H9 (cell line): Measurements from ENCODE around the gene CBX1. TPM values are rescaled to one million over a fixed set of nuclear protein-coding genes. Genes with fewer than 3 reads are reported as not detected.

Experiments
- DNase-seq: peaks from one replicate; pipeline ENCODE4 v3.0.0-alpha.2; 2017
- H2AFZ ChIP-seq: one replicate; pipeline ENCODE4 v1.6.1; 2013; ENCODE audit warnings: mild to moderate bottlenecking, low read length, control low read depth, moderate library complexity
- H2AK5ac ChIP-seq: 2 replicates; pipeline ENCODE4 v1.6.1; 2013; ENCODE audit warnings: low read length, control low read depth, mixed read lengths; ENCODE audit not compliant: insufficient read length
- H2BK120ac ChIP-seq: one replicate; pipeline ENCODE4 v1.6.1; 2013; ENCODE audit warnings: low read depth, mild to moderate bottlenecking, low read length, control low read depth, inconsistent platforms; ENCODE audit not compliant: poor library complexity, severe bottlenecking
- H2BK12ac ChIP-seq: 2 replicates; pipeline ENCODE4 v1.6.1; 2013; ENCODE audit warnings: low read length, control low read depth, mixed read lengths, low read depth; ENCODE audit not compliant: insufficient read length
- H2BK15ac ChIP-seq: 2 replicates; pipeline ENCODE4 v1.6.1; 2013; ENCODE audit warnings: low read depth, low read length, control low read depth
- H2BK20ac ChIP-seq: one replicate; pipeline ENCODE4 v1.6.1; 2013; ENCODE audit warnings: low read depth, mild to moderate bottlenecking, low read length, control low read depth, inconsistent platforms; ENCODE audit not compliant: poor library complexity, severe bottlenecking
- H2BK5ac ChIP-seq: 2 replicates; pipeline ENCODE4 v1.6.1; 2013; ENCODE audit warnings: low read length, control low read depth, mixed read lengths; ENCODE audit not compliant: insufficient read length
- H3K14ac ChIP-seq: 2 replicates; pipeline ENCODE4 v1.6.1; 2013; ENCODE audit warnings: low read length, control low read depth; ENCODE audit not compliant: insufficient read depth
- H3K18ac ChIP-seq: 2 replicates; pipeline ENCODE4 v1.6.1; 2013; ENCODE audit warnings: low read depth, mild to moderate bottlenecking, mixed read lengths, low read length, control low read depth; ENCODE audit not compliant: insufficient read length
- H3K23ac ChIP-seq: 2 replicates; pipeline ENCODE4 v1.6.1; 2013; ENCODE audit warnings: low read length, control low read depth, mixed read lengths, low read depth; ENCODE audit not compliant: insufficient read length
- H3K23me2 ChIP-seq: 2 replicates; pipeline ENCODE4 v1.6.1; 2013; ENCODE audit warnings: low read depth, mild to moderate bottlenecking, mixed read lengths, low read length, control low read depth; ENCODE audit not compliant: insufficient read length, poor library complexity, severe bottlenecking
- H3K27ac ChIP-seq: 2 replicates; pipeline ENCODE4 v1.5.1; 2013; ENCODE audit warnings: low read length, control low read depth, mixed read lengths, low read depth; ENCODE audit not compliant: insufficient read length
- H3K27me3 ChIP-seq: 2 replicates; pipeline ENCODE4 v1.6.1; 2013; ENCODE audit warnings: low read length, control low read depth, inconsistent platforms; ENCODE audit not compliant: insufficient read depth
- H3K4ac ChIP-seq: 2 replicates; pipeline ENCODE4 v1.6.1; 2013; ENCODE audit warnings: low read depth, mild to moderate bottlenecking, control low read depth, inconsistent platforms, low read length, moderate library complexity
- H3K4me1 ChIP-seq: 2 replicates; pipeline ENCODE4 v1.6.1; 2013; ENCODE audit warnings: low read length, control low read depth, inconsistent platforms; ENCODE audit not compliant: insufficient read depth
- H3K4me2 ChIP-seq: 2 replicates; pipeline ENCODE4 v1.6.1; 2013; ENCODE audit warnings: low read length, control low read depth, mixed read lengths; ENCODE audit not compliant: insufficient read length, insufficient read depth
- H3K56ac ChIP-seq: 2 replicates; pipeline ENCODE4 v1.6.1; 2013; ENCODE audit warnings: low read depth, mild to moderate bottlenecking, mixed read lengths, low read length, control low read depth; ENCODE audit not compliant: insufficient read length
- H3K79me1 ChIP-seq: 2 replicates; pipeline ENCODE4 v1.6.1; 2013; ENCODE audit warnings: low read depth, mild to moderate bottlenecking, moderate library complexity, low read length, control low read depth, inconsistent platforms; ENCODE audit not compliant: insufficient read depth, poor library complexity, severe bottlenecking
- H3K79me2 ChIP-seq: 2 replicates; pipeline ENCODE4 v1.6.1; 2013; ENCODE audit warnings: low read length, control low read depth, inconsistent platforms; ENCODE audit not compliant: insufficient read depth
- H3K9ac ChIP-seq: 2 replicates; pipeline ENCODE4 v1.6.1; 2013; ENCODE audit warnings: low read length, control low read depth, mixed read lengths; ENCODE audit not compliant: insufficient read length; ENCODE audit errors: extremely low read depth
- H3K9me3 ChIP-seq: one replicate; pipeline ENCODE4 v1.6.1; 2013; ENCODE audit warnings: low read depth, low read length, inconsistent platforms; ENCODE audit not compliant: control insufficient read depth
- H3T11ph ChIP-seq: one replicate; pipeline ENCODE4 v1.6.1; 2013; ENCODE audit warnings: mild to moderate bottlenecking, low read length, control low read depth, inconsistent platforms
- H4K20me1 ChIP-seq: one replicate; pipeline ENCODE4 v1.6.1; 2013; ENCODE audit not compliant: control insufficient read depth, insufficient read length, insufficient read depth
- H4K5ac ChIP-seq: 2 replicates; pipeline ENCODE4 v1.6.1; 2013; ENCODE audit warnings: low read depth, mild to moderate bottlenecking, mixed read lengths, low read length, control low read depth; ENCODE audit not compliant: insufficient read length
- H4K8ac ChIP-seq: replicated peaks from 2 replicates; pipeline ENCODE4 v1.6.1; 2013; ENCODE audit warnings: low read length, control low read depth, mixed read lengths, low read depth; ENCODE audit not compliant: insufficient read length
- H4K91ac ChIP-seq: 2 replicates; pipeline ENCODE4 v1.6.1; 2013; ENCODE audit warnings: low read depth, mild to moderate bottlenecking, moderate library complexity, mixed read lengths, low read length, control low read depth; ENCODE audit not compliant: insufficient read length
- H3K27ac Mint-ChIP-seq, 3 experiments: 2 replicates in 2 of 3; 3 replicates in 1 of 3; pipeline ENCODE4 v1.8.0; 2020 to 2021; ENCODE audit warnings: mixed read lengths in 3 of 3, mild to moderate bottlenecking in 1 of 3, moderate library complexity in 1 of 3
- H3K27me3 Mint-ChIP-seq: 2 replicates; pipeline ENCODE4 v1.8.0; 2021; ENCODE audit warnings: low read depth, mild to moderate bottlenecking, moderate library complexity, mixed read lengths
- H3K36me3 Mint-ChIP-seq, 3 experiments: 2 replicates in 2 of 3; 3 replicates in 1 of 3; pipeline ENCODE4 v1.8.0; 2020 to 2021; ENCODE audit warnings: low read depth in 3 of 3, mixed read lengths in 3 of 3; ENCODE audit not compliant: insufficient read depth in 1 of 3
- H3K4me1 Mint-ChIP-seq, 2 experiments: 2 replicates each; pipeline ENCODE4 v1.8.0; 2020; ENCODE audit warnings: mixed read lengths in 2 of 2
- H3K4me3 Mint-ChIP-seq, 2 experiments: 2 replicates in 1 of 2; 3 replicates in 1 of 2; pipeline ENCODE4 v1.8.0; 2020 to 2021; ENCODE audit warnings: mild to moderate bottlenecking in 2 of 2, mixed read lengths in 2 of 2, moderate library complexity in 1 of 2
- H3K9me3 Mint-ChIP-seq, 2 experiments: 2 replicates in 1 of 2; 3 replicates in 1 of 2; pipeline ENCODE4 v1.8.0; 2020; ENCODE audit warnings: mild to moderate bottlenecking in 2 of 2, mixed read lengths in 2 of 2, moderate library complexity in 1 of 2
- WGBS: extraction: QIAGEN DNeasy Blood & Tissue Kit; methylation state at CpG from one replicate; pipeline ENCODE4 v1.1.7; 2013; ENCODE audit warnings: missing lambda C conversion rate, low lambda C conversion rate, mixed read lengths; ENCODE audit not compliant: insufficient read length; ENCODE audit errors: extremely low coverage; 5-methylcytosine and 5-hydroxymethylcytosine counted together
- total RNA-seq: library from RNA; stranded (reverse); gene quantifications from 2 replicates; pipeline ENCODE4 v1.2.1, GENCODE V29; 2021
- TF ChIP-seq, protein P1 (sequence below): fragments of 200-600 bp; sonication (generic); conservative IDR thresholded peaks from 3 replicates; pipeline ENCODE4 v1.8.0; 2021; ENCODE audit warnings: antibody characterized with exemption, mild to moderate bottlenecking

The CBX1 gene
- total RNA-seq, 1 experiment from 2014 or later: 155 TPM

- peaks cover 8% of the 10 kb centered on the region for H3K23me2 ChIP-seq
- H4K8ac ChIP-seq: no peak overlapping the region
- Mint-ChIP-seq H3K27ac (peak overlapping the region; percentile 99 to 100 (median 100)), H3K36me3 (peaks cover 69 to 79% (median 70%) of the 10 kb centered on the region in 3 experiments), H3K4me1 (peaks cover 65 to 79% of the 10 kb centered on the region in 2 experiments), H3K27me3 (no peaks in the 10 kb centered on the region; the same call in 1 of the 2 replicates), H3K4me3 (peak overlapping the region; percentile 90 to 94), H3K9me3 (no peaks in the 10 kb centered on the region; a peak in 2 of 5 replicates)
- peak overlapping the region; percentile 72 for H3K27ac ChIP-seq
- no peak overlapping the region for H2BK15ac ChIP-seq
- no peak overlapping the region for H2AK5ac ChIP-seq
- H2BK5ac ChIP-seq: no peak overlapping the region
- TF ChIP-seq, protein P1, sequence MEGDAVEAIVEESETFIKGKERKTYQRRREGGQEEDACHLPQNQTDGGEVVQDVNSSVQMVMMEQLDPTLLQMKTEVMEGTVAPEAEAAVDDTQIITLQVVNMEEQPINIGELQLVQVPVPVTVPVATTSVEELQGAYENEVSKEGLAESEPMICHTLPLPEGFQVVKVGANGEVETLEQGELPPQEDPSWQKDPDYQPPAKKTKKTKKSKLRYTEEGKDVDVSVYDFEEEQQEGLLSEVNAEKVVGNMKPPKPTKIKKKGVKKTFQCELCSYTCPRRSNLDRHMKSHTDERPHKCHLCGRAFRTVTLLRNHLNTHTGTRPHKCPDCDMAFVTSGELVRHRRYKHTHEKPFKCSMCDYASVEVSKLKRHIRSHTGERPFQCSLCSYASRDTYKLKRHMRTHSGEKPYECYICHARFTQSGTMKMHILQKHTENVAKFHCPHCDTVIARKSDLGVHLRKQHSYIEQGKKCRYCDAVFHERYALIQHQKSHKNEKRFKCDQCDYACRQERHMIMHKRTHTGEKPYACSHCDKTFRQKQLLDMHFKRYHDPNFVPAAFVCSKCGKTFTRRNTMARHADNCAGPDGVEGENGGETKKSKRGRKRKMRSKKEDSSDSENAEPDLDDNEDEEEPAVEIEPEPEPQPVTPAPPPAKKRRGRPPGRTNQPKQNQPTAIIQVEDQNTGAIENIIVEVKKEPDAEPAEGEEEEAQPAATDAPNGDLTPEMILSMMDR: no peak
- H3K18ac ChIP-seq: peak overlapping the region; percentile 77
- peak overlapping the region; percentile 78 for H2BK120ac ChIP-seq
- peak overlapping the region; percentile 30 for H4K91ac ChIP-seq
- peak overlapping the region; percentile 74; the same call in 1 of the 2 replicates for H3K14ac ChIP-seq
- no peak overlapping the region for H2AFZ ChIP-seq
- no peak overlapping the region for H3K23ac ChIP-seq
- no peaks in the 10 kb centered on the region for H3K27me3 ChIP-seq
- H2BK12ac ChIP-seq: no peak overlapping the region
- no peak overlapping the region for H2BK20ac ChIP-seq
- peak; percentile 96 for DNase-seq
- H4K5ac ChIP-seq: peak overlapping the region; percentile 28
- H4K20me1 ChIP-seq: no peaks in the 10 kb centered on the region
- peaks cover 18% of the 10 kb centered on the region; the same call in 1 of the 2 replicates for H3K4me1 ChIP-seq
- H3K4me2 ChIP-seq: peak overlapping the region; percentile 77
- WGBS: no CpG with 5 or more reads among the region's 5 CpGs
- no peaks in the 10 kb centered on the region for H3K9me3 ChIP-seq
- peak overlapping the region; percentile 49 for H3K9ac ChIP-seq
- H3K4ac ChIP-seq: peak overlapping the region; percentile 54; the same call in 1 of the 2 replicates
- peaks cover 4% of the 10 kb centered on the region for H3K79me1 ChIP-seq
- H3K56ac ChIP-seq: no peak overlapping the region
- H3K79me2 ChIP-seq: peaks cover 14% of the 10 kb centered on the region; the same call in 1 of the 2 replicates
- H3T11ph ChIP-seq: peak overlapping the region; percentile 78
Measured at GRCh38 chr17:48055531-48056245, 45.6 kb downstream of the CBX1 start.
